K562 (cell line): Measurements from ENCODE around the gene ATG14. TPM values are rescaled to one million over a fixed set of nuclear protein-coding genes. Genes with fewer than 3 reads are reported as not detected.

Source experiments
- HDAC1 ChIP-seq, 2 experiments: fragments of 450-650 bp; IDR thresholded peaks; 2 replicates each; pipeline ENCODE4 v1.6.1; 2016 to 2017; ENCODE audit warnings: inconsistent platforms in 1 of 2, mild to moderate bottlenecking in 1 of 2, moderate library complexity in 1 of 2
- MAZ ChIP-seq, 2 experiments: fragments of 450-650 bp in 1 of 2; sonication (generic) in 1 of 2; formaldehyde crosslinking; IDR thresholded peaks in 1 of 2; conservative IDR thresholded peaks in 1 of 2; 2 replicates each; pipeline versions ENCODE4 v1.4.0 to v1.5.0; 2020; ENCODE audit warnings: mild to moderate bottlenecking in 1 of 2, missing genetic modification reagents in 1 of 2
- MEF2A ChIP-seq: IDR thresholded peaks from 2 replicates; pipeline ENCODE4 v1.6.1; 2011; ENCODE audit warnings: low read depth, mild to moderate bottlenecking, low read length, moderate library complexity; ENCODE audit not compliant: control insufficient read depth
- MXI1 ChIP-seq: IDR thresholded peaks from 2 replicates; pipeline ENCODE4 v1.6.1; 2011; ENCODE audit warnings: low read depth, mild to moderate bottlenecking, improper control_type of control experiment, low read length
- PHF8 ChIP-seq: fragments of 200-600 bp; sonication (generic); IDR thresholded peaks from 2 replicates; pipeline ENCODE4 v1.6.1; 2012; ENCODE audit warnings: mixed run types, mild to moderate bottlenecking, inconsistent platforms, low read length, moderate library complexity, borderline replicate concordance
- PHTF2 ChIP-seq: fragments of 250-450 bp; sonication (Bioruptor Pico); IDR thresholded peaks from 2 replicates; pipeline ENCODE4 v1.5.0; 2021; ENCODE audit warnings: mild to moderate bottlenecking
- PML ChIP-seq: IDR thresholded peaks from 2 replicates; pipeline ENCODE4 v1.6.1; 2012; ENCODE audit warnings: low read length, inconsistent platforms
- ZBTB33 ChIP-seq: sonication (generic); formaldehyde crosslinking; IDR thresholded peaks from 2 replicates; pipeline ENCODE4 v1.8.1; 2023; ENCODE audit warnings: mild to moderate bottlenecking, missing genetic modification reagents
- polyA plus RNA-seq, 8 experiments: library from polyadenylated mRNA; depleted of rRNA in 4 of 8; stranded (reverse) in 5 of 8; unstranded in 3 of 8; fragments of >200 nt; fragmentation: Nextera tagmentation in 2 of 8; fragmentation: Illumina TruSeq in 1 of 8; extraction: Ambion mirVana in 2 of 8; extraction: Trizol in 1 of 8; gene quantifications; 2 replicates each; pipeline versions ENCODE4 v1.2.1 to v1.2.3, GENCODE V29; 2011 to 2014; ENCODE audit warnings: inconsistent platforms in 1 of 8, missing spikeins in 1 of 8
- total RNA-seq, 7 experiments: library from RNA; depleted of rRNA in 6 of 7; stranded (reverse); fragments of >200 nt in 6 of 7; fragmentation: Illumina TruSeq in 2 of 7; extraction: Trizol in 2 of 7; gene quantifications; 2 replicates each; pipeline versions ENCODE4 v1.2.1 to v1.2.3, GENCODE V29; 2011 to 2021; ENCODE audit warnings: low replicate concordance in 1 of 7
- TF ChIP-seq, protein P1 (sequence below): fragments of 450-650 bp; IDR thresholded peaks from 2 replicates; pipeline ENCODE4 v1.6.1; 2016; ENCODE audit warnings: low read depth
- TF ChIP-seq, protein P2 (sequence below): fragments of 450-650 bp; IDR thresholded peaks from 2 replicates; pipeline ENCODE4 v1.6.1; 2016; ENCODE audit warnings: missing biosample characterization, missing genetic modification characterization
- TF ChIP-seq, protein P3 (sequence below): sonication (generic); IDR thresholded peaks from 2 replicates; pipeline ENCODE4 v1.6.1; 2016
- TF ChIP-seq, protein P4 (sequence below): sonication (generic); formaldehyde crosslinking; IDR thresholded peaks from 2 replicates; pipeline ENCODE4 v1.8.1; 2023; ENCODE audit warnings: mild to moderate bottlenecking, missing genetic modification reagents, moderate library complexity

ATG14 gene
- total and polyA plus RNA-seq, 9 of the 15 experiments (the other 6 are each of a cell fraction or from before 2014, with no cell fraction given), result 0.55 to 4.2 (median 3.5) TPM

GRCh38 chr14:55383541-55384140 lies 28.0 kb downstream of the ATG14 start (continued):
- TF ChIP-seq, protein P1, sequence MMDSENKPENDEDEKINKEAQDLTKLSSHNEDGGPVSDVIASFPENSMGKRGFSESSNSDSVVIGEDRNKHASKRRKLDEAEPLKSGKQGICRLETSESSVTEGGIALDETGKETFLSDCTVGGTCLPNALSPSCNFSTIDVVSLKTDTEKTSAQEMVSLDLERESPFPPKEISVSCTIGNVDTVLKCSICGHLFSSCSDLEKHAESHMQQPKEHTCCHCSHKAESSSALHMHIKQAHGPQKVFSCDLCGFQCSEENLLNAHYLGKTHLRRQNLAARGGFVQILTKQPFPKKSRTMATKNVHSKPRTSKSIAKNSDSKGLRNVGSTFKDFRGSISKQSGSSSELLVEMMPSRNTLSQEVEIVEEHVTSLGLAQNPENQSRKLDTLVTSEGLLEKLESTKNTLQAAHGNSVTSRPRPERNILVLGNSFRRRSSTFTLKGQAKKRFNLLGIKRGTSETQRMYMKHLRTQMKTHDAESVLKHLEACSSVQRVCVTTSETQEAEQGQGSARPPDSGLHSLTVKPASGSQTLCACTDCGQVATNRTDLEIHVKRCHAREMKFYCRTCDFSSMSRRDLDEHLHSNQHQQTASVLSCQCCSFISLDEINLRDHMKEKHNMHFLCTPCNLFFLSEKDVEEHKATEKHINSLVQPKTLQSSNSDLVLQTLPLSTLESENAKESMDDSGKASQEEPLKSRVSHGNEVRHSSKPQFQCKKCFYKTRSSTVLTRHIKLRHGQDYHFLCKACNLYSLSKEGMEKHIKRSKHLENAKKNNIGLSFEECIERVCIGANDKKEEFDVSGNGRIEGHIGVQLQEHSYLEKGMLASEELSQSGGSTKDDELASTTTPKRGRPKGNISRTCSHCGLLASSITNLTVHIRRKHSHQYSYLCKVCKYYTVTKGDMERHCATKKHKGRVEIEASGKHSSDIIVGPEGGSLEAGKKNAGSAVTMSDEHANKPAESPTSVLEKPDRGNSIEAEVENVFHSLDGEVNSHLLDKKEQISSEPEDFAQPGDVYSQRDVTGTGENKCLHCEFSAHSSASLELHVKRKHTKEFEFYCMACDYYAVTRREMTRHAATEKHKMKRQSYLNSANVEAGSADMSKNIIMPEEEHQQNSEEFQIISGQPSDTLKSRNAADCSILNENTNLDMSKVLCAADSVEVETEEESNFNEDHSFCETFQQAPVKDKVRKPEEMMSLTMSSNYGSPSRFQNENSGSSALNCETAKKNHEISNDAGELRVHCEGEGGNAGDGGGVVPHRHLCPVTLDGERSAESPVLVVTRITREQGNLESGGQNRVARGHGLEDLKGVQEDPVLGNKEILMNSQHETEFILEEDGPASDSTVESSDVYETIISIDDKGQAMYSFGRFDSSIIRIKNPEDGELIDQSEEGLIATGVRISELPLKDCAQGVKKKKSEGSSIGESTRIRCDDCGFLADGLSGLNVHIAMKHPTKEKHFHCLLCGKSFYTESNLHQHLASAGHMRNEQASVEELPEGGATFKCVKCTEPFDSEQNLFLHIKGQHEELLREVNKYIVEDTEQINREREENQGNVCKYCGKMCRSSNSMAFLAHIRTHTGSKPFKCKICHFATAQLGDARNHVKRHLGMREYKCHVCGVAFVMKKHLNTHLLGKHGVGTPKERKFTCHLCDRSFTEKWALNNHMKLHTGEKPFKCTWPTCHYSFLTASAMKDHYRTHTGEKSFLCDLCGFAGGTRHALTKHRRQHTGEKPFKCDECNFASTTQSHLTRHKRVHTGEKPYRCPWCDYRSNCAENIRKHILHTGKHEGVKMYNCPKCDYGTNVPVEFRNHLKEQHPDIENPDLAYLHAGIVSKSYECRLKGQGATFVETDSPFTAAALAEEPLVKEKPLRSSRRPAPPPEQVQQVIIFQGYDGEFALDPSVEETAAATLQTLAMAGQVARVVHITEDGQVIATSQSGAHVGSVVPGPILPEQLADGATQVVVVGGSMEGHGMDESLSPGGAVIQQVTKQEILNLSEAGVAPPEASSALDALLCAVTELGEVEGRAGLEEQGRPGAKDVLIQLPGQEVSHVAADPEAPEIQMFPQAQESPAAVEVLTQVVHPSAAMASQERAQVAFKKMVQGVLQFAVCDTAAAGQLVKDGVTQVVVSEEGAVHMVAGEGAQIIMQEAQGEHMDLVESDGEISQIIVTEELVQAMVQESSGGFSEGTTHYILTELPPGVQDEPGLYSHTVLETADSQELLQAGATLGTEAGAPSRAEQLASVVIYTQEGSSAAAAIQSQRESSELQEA, result no peak
- TF ChIP-seq, protein P2, sequence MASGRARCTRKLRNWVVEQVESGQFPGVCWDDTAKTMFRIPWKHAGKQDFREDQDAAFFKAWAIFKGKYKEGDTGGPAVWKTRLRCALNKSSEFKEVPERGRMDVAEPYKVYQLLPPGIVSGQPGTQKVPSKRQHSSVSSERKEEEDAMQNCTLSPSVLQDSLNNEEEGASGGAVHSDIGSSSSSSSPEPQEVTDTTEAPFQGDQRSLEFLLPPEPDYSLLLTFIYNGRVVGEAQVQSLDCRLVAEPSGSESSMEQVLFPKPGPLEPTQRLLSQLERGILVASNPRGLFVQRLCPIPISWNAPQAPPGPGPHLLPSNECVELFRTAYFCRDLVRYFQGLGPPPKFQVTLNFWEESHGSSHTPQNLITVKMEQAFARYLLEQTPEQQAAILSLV (tag), result no peak
- TF ChIP-seq, protein P3, sequence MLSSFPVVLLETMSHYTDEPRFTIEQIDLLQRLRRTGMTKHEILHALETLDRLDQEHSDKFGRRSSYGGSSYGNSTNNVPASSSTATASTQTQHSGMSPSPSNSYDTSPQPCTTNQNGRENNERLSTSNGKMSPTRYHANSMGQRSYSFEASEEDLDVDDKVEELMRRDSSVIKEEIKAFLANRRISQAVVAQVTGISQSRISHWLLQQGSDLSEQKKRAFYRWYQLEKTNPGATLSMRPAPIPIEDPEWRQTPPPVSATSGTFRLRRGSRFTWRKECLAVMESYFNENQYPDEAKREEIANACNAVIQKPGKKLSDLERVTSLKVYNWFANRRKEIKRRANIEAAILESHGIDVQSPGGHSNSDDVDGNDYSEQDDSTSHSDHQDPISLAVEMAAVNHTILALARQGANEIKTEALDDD, result peak; percentile 32; the same call in 1 of the 2 replicates
- peak; percentile 95 for TF ChIP-seq PML
- TF ChIP-seq ZBTB33 (CRISPR knock-in tag), result no peak
- TF ChIP-seq PHF8, result no peak
- TF ChIP-seq, protein P4, sequence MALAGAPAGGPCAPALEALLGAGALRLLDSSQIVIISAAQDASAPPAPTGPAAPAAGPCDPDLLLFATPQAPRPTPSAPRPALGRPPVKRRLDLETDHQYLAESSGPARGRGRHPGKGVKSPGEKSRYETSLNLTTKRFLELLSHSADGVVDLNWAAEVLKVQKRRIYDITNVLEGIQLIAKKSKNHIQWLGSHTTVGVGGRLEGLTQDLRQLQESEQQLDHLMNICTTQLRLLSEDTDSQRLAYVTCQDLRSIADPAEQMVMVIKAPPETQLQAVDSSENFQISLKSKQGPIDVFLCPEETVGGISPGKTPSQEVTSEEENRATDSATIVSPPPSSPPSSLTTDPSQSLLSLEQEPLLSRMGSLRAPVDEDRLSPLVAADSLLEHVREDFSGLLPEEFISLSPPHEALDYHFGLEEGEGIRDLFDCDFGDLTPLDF (CRISPR knock-in tag), result no peak
- peak in 1 of 2 experiments; percentile 70; a peak in 2 of 4 replicates for TF ChIP-seq HDAC1 (IDR thresholded peaks at IDR 0.05)
- no peak for TF ChIP-seq MEF2A
- no peak for TF ChIP-seq PHTF2 (CRISPR knock-in tag)
- TF ChIP-seq MXI1, result no peak
- TF ChIP-seq MAZ (CRISPR knock-in tag; conservative IDR thresholded peaks at IDR 0.05 in 1 of 2, IDR thresholded peaks at IDR 0.05 in 1 of 2), result peak in 1 of 2 experiments; percentile 49; a peak in 1 of 4 replicates
